GM12874 (cell line): Measurements from ENCODE around the gene LMAN1L.

Experiments used
- CTCF ChIP-seq: IDR thresholded peaks from 2 replicates; pipeline ENCODE4 v1.5.1; 2011; ENCODE audit warnings: low read depth, mild to moderate bottlenecking, control low read depth, low read length, moderate library complexity; ENCODE audit not compliant: insufficient read depth

The LMAN1L gene

GRCh38 chr15:74783072-74783807, 29.4 kb upstream of the LMAN1L start:
- TF ChIP-seq CTCF = no peak

- TF ChIP-seq CTCF = no peak
These were observed 28.8 kb upstream of the LMAN1L start for GRCh38 chr15:74783808-74784175.

GRCh38 chr15:74784426-74785193, 28.0 kb upstream of the LMAN1L start:
- TF ChIP-seq CTCF = peak; percentile 34

GRCh38 chr15:74785194-74786032, 27.2 kb upstream of the LMAN1L start:
- no peak for TF ChIP-seq CTCF

- TF ChIP-seq CTCF = no peak
These were observed 26.0 kb upstream of the LMAN1L start for GRCh38 chr15:74786551-74787165.

GRCh38 chr15:74787251-74788041, 25.2 kb upstream of the LMAN1L start:
- TF ChIP-seq CTCF = peak; percentile 83
